ENCODE measurements around the gene HOXC5.

The HOXC5 gene

DNA sequence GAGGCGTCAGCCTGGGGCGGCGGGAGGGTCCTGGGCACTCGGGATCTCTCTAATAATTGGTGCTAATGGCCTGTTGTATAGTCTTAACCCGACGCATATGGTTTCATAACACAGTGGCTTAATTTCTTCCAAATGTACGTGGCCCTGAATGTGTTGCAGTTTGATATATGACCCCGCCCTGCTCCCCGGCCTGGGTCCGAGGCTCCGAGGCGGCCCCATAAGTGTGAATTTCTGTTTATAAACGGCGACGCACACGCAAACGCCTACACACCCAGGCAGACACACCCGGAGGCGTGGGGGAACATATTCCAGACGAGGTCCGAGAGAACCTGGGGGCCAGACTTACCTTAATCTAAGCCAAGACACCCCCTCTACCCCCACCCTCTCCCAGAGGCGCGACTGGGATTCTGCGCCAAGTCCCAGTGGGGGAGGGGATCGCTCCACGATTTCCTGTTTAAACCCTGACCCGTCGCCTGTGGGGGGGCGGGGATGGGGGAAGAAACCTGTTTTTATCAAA lies 14.3 kb upstream of the HOXC5 start:
- peak overlapping the region; percentile 51 for H3K27ac ChIP-seq (ENCODE audit: low read depth, low read length)
- H3K4me3 ChIP-seq (ENCODE audit: low read depth in 1 of 2, low read length in 2 of 2), result peak overlapping the region; percentile 69 to 82
- H3K36me3 ChIP-seq (ENCODE audit: insufficient read depth, low read length), result no peaks in the 10 kb centered on the region
- peaks cover 27 to 90% of the 10 kb centered on the region in 2 donors for H3K27me3 ChIP-seq (ENCODE audit: control insufficient read depth in 1 of 2, insufficient read depth in 2 of 2, low read length in 2 of 2)
- H3K4me1 ChIP-seq (ENCODE audit: insufficient read depth, low read length), result peaks cover 13% of the 10 kb centered on the region
- peak overlapping the region; percentile 4 for H3K9ac ChIP-seq (ENCODE audit: low read length)
- no peaks in the 10 kb centered on the region for H3K9me3 ChIP-seq (ENCODE audit: low read length)

DNA sequence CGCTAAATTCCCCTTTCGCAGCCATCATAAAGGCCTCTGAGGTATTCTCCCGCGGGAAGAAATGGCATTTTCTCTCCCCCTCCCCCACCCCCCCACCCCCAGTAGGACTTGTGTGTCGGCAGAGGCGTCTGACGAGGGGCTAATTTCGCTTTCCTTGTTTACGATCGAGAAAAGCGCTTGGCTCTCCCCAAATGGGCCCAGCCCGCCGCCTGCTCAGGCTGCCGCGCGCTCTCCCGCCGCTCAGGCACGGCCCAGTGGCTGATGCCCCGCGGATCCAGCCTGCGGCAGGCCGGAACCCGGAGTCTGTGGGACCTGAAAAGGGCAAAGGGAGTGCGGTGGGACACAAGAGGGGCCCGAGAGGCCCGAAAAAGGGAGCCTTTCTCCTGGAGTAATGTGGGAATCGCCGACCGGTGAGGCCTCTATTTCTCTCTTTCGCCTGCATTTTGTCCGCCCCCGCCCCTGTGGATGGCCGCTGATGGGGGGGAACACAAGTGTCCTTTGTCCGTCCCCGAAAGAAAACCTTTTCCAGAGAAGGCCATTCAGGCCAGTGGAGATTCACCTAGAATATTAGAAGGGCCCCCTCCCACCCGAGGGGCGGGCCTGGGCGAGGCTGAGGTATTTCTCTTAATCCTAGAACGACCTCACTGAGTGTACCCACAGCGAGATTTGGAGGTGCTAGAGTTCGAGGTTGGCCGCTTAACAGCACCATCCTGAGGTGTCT lies 13.6 kb upstream of the HOXC5 start:
- peaks cover 21 to 90% of the 10 kb centered on the region in 2 donors for H3K27me3 ChIP-seq (ENCODE audit: control insufficient read depth in 1 of 2, insufficient read depth in 2 of 2, low read length in 2 of 2)
- no peak overlapping the region for H3K9ac ChIP-seq (ENCODE audit: low read length)
- no peak overlapping the region for H3K27ac ChIP-seq (ENCODE audit: low read depth, low read length)
- H3K4me3 ChIP-seq (ENCODE audit: low read depth in 1 of 2, low read length in 2 of 2), result peak overlapping the region in 1 of 2 donors; percentile 23
- no peaks in the 10 kb centered on the region for H3K9me3 ChIP-seq (ENCODE audit: low read length)
- peaks cover 13% of the 10 kb centered on the region for H3K4me1 ChIP-seq (ENCODE audit: insufficient read depth, low read length)
- no peaks in the 10 kb centered on the region for H3K36me3 ChIP-seq (ENCODE audit: insufficient read depth, low read length)

GRCh38 chr12:54019924-54020590 lies 12.8 kb upstream of the HOXC5 start:
- no peaks in the 10 kb centered on the region for H3K9me3 ChIP-seq (ENCODE audit: low read length)
- no peaks in the 10 kb centered on the region for H3K36me3 ChIP-seq (ENCODE audit: insufficient read depth, low read length)
- peaks cover 13% of the 10 kb centered on the region for H3K4me1 ChIP-seq (ENCODE audit: insufficient read depth, low read length)
- H3K27me3 ChIP-seq (ENCODE audit: control insufficient read depth in 1 of 2, insufficient read depth in 2 of 2, low read length in 2 of 2), result peaks cover 13 to 90% of the 10 kb centered on the region in 2 donors
- H3K9ac ChIP-seq (ENCODE audit: low read length), result no peak overlapping the region
- peak overlapping the region in 1 of 2 donors; percentile 23 for H3K4me3 ChIP-seq (ENCODE audit: low read depth in 1 of 2, low read length in 2 of 2)
- H3K27ac ChIP-seq (ENCODE audit: low read depth, low read length), result no peak overlapping the region

GRCh38 chr12:54020591-54021405 lies 12.1 kb upstream of the HOXC5 start:
- H3K27me3 ChIP-seq (ENCODE audit: control insufficient read depth in 1 of 2, insufficient read depth in 2 of 2, low read length in 2 of 2), result peaks cover 12 to 88% of the 10 kb centered on the region in 2 donors

GRCh38 chr12:54021432-54022013 lies 11.3 kb upstream of the HOXC5 start:
- Histone ChIP-seq H3K9ac (ENCODE audit: low read length) (no peak overlapping the region), H3K36me3 (ENCODE audit: insufficient read depth, low read length) (no peaks in the 10 kb centered on the region), H3K4me1 (ENCODE audit: insufficient read depth, low read length) (peaks cover 5% of the 10 kb centered on the region), H3K27me3 (ENCODE audit: control insufficient read depth in 1 of 2, insufficient read depth in 2 of 2, low read length in 2 of 2) (peaks cover 13 to 90% of the 10 kb centered on the region in 2 donors), H3K9me3 (ENCODE audit: low read length) (no peaks in the 10 kb centered on the region), H3K4me3 (ENCODE audit: low read depth in 1 of 2, low read length in 2 of 2) (no peak overlapping the region), H3K27ac (ENCODE audit: low read depth, low read length) (no peak overlapping the region)

More at GRCh38 chr12:54020591-54021405, 12.1 kb upstream of the HOXC5 start:
- Histone ChIP-seq H3K36me3 (ENCODE audit: insufficient read depth, low read length) (no peaks in the 10 kb centered on the region), H3K4me3 (ENCODE audit: low read depth in 1 of 2, low read length in 2 of 2) (no peak overlapping the region), H3K9me3 (ENCODE audit: low read length) (no peaks in the 10 kb centered on the region), H3K27ac (ENCODE audit: low read depth, low read length) (no peak overlapping the region), H3K4me1 (ENCODE audit: insufficient read depth, low read length) (peaks cover 11% of the 10 kb centered on the region), H3K9ac (ENCODE audit: low read length) (no peak overlapping the region)

- peaks cover 5% of the 10 kb centered on the region for H3K4me1 ChIP-seq (ENCODE audit: insufficient read depth, low read length)
- H3K36me3 ChIP-seq (ENCODE audit: insufficient read depth, low read length), result no peaks in the 10 kb centered on the region
- no peak overlapping the region for H3K4me3 ChIP-seq (ENCODE audit: low read depth in 1 of 2, low read length in 2 of 2)
- no peaks in the 10 kb centered on the region for H3K9me3 ChIP-seq (ENCODE audit: low read length)
- no peak overlapping the region for H3K9ac ChIP-seq (ENCODE audit: low read length)
- peaks cover 26 to 90% of the 10 kb centered on the region in 2 donors for H3K27me3 ChIP-seq (ENCODE audit: control insufficient read depth in 1 of 2, insufficient read depth in 2 of 2, low read length in 2 of 2)
- H3K27ac ChIP-seq (ENCODE audit: low read depth, low read length), result no peak overlapping the region
These were observed 9.6 kb upstream of the HOXC5 start for GRCh38 chr12:54022960-54023884.

DNA sequence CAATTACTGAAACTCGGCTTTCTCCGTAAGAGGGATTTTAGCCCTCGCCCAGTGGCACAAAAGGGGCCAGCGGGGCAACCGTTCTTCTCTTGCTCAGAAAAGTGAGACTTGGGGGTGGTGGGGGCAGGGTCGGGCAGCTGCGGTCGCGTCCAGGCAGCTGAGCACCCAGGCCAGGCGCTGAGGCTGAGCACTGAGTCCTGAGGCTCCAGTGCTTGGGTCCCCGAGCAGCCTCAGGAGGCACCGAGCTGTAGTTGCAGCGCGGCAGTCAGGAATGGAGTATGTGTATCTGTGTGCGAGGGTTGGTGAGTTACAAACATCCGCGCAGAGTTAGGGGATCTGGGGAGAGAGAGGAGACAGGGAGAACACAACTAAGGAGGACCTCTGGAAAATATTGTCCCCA lies 8.7 kb upstream of the HOXC5 start:
- Histone ChIP-seq H3K9me3 (ENCODE audit: low read length) (no peaks in the 10 kb centered on the region), H3K36me3 (ENCODE audit: insufficient read depth, low read length) (no peaks in the 10 kb centered on the region), H3K27me3 (ENCODE audit: control insufficient read depth in 1 of 2, insufficient read depth in 2 of 2, low read length in 2 of 2) (peaks cover 31 to 93% of the 10 kb centered on the region in 2 donors), H3K27ac (ENCODE audit: low read depth, low read length) (no peak overlapping the region), H3K4me3 (ENCODE audit: low read depth in 1 of 2, low read length in 2 of 2) (no peak overlapping the region), H3K9ac (ENCODE audit: low read length) (no peak overlapping the region), H3K4me1 (ENCODE audit: insufficient read depth, low read length) (peaks cover 13% of the 10 kb centered on the region)

- Histone ChIP-seq H3K27ac (ENCODE audit: low read depth, low read length) (no peak overlapping the region), H3K36me3 (ENCODE audit: insufficient read depth, low read length) (no peaks in the 10 kb centered on the region), H3K9me3 (ENCODE audit: low read length) (no peaks in the 10 kb centered on the region), H3K4me3 (ENCODE audit: low read depth in 1 of 2, low read length in 2 of 2) (no peak overlapping the region), H3K4me1 (ENCODE audit: insufficient read depth, low read length) (peaks cover 13% of the 10 kb centered on the region), H3K27me3 (ENCODE audit: control insufficient read depth in 1 of 2, insufficient read depth in 2 of 2, low read length in 2 of 2) (peaks cover 31 to 93% of the 10 kb centered on the region in 2 donors), H3K9ac (ENCODE audit: low read length) (no peak overlapping the region)
These were observed 8.1 kb upstream of the HOXC5 start for GRCh38 chr12:54024581-54025305.

GRCh38 chr12:54025499-54026405 lies 7.1 kb upstream of the HOXC5 start:
- peaks cover 8% of the 10 kb centered on the region for H3K4me1 ChIP-seq (ENCODE audit: insufficient read depth, low read length)
- no peaks in the 10 kb centered on the region for H3K9me3 ChIP-seq (ENCODE audit: low read length)
- H3K9ac ChIP-seq (ENCODE audit: low read length), result no peak overlapping the region
- peaks cover 31 to 93% of the 10 kb centered on the region in 2 donors for H3K27me3 ChIP-seq (ENCODE audit: control insufficient read depth in 1 of 2, insufficient read depth in 2 of 2, low read length in 2 of 2)
- H3K27ac ChIP-seq (ENCODE audit: low read depth, low read length), result no peak overlapping the region
- H3K4me3 ChIP-seq (ENCODE audit: low read depth in 1 of 2, low read length in 2 of 2), result no peak overlapping the region
- H3K36me3 ChIP-seq (ENCODE audit: insufficient read depth, low read length), result no peaks in the 10 kb centered on the region

Measured in muscle layer of colon (tissue), 2 donors.